ENCODE results near the gene CYB5A. TPM values are rescaled to one million over a fixed set of nuclear protein-coding genes. Genes with fewer than 3 reads are reported as not detected.

The CYB5A gene
- total and polyA plus RNA-seq, 9 of the 15 experiments (the other 6 are each of a cell fraction or from before 2014, with no cell fraction given), result 11.9 to 22.6 (median 14.1) TPM

GRCh38 chr18:74337155-74337911, 45.6 kb upstream of the CYB5A start (continued):
- TF ChIP-seq, protein P1, sequence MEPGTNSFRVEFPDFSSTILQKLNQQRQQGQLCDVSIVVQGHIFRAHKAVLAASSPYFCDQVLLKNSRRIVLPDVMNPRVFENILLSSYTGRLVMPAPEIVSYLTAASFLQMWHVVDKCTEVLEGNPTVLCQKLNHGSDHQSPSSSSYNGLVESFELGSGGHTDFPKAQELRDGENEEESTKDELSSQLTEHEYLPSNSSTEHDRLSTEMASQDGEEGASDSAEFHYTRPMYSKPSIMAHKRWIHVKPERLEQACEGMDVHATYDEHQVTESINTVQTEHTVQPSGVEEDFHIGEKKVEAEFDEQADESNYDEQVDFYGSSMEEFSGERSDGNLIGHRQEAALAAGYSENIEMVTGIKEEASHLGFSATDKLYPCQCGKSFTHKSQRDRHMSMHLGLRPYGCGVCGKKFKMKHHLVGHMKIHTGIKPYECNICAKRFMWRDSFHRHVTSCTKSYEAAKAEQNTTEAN (CRISPR knock-in tag; IDR thresholded peaks at IDR 0.05), result no peak
- TF ChIP-seq TOE1 (IDR thresholded peaks at IDR 0.05; ENCODE audit: borderline replicate concordance) (no peak), TOE1 (CRISPR knock-in tag; IDR thresholded peaks at IDR 0.05; ENCODE audit: borderline replicate concordance, low read depth) (no peak), CREB1 (IDR thresholded peaks at IDR 0.05) (no peak), CREB1 (CRISPR knock-in tag; IDR thresholded peaks at IDR 0.05) (no peak), CHAMP1 (IDR thresholded peaks at IDR 0.05) (no peak), RFX7 (CRISPR knock-in tag; IDR thresholded peaks at IDR 0.05) (no peak), FOXA3 (CRISPR knock-in tag; conservative IDR thresholded peaks at IDR 0.05 in 1 of 2, IDR thresholded peaks at IDR 0.05 in 1 of 2) (no peak), HDAC3 (IDR thresholded peaks at IDR 0.05; ENCODE audit: borderline replicate concordance, partially characterized antibody) (no peak), ZNF644 (tag; IDR thresholded peaks at IDR 0.05; ENCODE audit: low read depth) (no peak), POLR3A (IDR thresholded peaks at IDR 0.05; ENCODE audit: borderline replicate concordance, extremely low read depth, insufficient read depth, insufficient read length) (no peak), TCF7L2 (IDR thresholded peaks at IDR 0.05; ENCODE audit: low read depth, low read length) (no peak), TCF3 (CRISPR knock-in tag; IDR thresholded peaks at IDR 0.05) (peak; percentile 46), JUND (IDR thresholded peaks at IDR 0.05; ENCODE audit: borderline replicate concordance, low read depth, low read length) (no peak), JUND (tag; IDR thresholded peaks at IDR 0.05; ENCODE audit: borderline replicate concordance, low read depth, low read length) (peak; percentile 21; the same call in 2 of the 3 replicates), MYBL2 (IDR thresholded peaks at IDR 0.05; ENCODE audit: low read depth) (no peak), MYBL2 (CRISPR knock-in tag; IDR thresholded peaks at IDR 0.05; ENCODE audit: borderline replicate concordance) (no peak), PYGO2 (tag; IDR thresholded peaks at IDR 0.05) (no peak), DIDO1 (tag; IDR thresholded peaks at IDR 0.05; ENCODE audit: low read depth) (no peak), ZNF436 (CRISPR knock-in tag; IDR thresholded peaks at IDR 0.05) (no peak)
- TF ChIP-seq, protein P2, sequence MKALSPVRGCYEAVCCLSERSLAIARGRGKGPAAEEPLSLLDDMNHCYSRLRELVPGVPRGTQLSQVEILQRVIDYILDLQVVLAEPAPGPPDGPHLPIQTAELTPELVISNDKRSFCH (CRISPR knock-in tag; IDR thresholded peaks at IDR 0.05), result no peak
- TF ChIP-seq, protein P2 (tag; IDR thresholded peaks at IDR 0.05), result no peak
- TF ChIP-seq, protein P3, sequence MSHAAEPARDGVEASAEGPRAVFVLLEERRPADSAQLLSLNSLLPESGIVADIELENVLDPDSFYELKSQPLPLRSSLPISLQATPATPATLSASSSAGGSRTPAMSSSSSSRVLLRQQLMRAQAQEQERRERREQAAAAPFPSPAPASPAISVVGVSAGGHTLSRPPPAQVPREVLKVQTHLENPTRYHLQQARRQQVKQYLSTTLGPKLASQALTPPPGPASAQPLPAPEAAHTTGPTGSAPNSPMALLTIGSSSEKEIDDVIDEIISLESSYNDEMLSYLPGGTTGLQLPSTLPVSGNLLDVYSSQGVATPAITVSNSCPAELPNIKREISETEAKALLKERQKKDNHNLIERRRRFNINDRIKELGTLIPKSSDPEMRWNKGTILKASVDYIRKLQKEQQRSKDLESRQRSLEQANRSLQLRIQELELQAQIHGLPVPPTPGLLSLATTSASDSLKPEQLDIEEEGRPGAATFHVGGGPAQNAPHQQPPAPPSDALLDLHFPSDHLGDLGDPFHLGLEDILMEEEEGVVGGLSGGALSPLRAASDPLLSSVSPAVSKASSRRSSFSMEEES (CRISPR knock-in tag; IDR thresholded peaks at IDR 0.05), result no peak
